Fibroblast of skin of left biceps (primary cell): ENCODE data around the gene MRPL58.
"Not testable (repeated sequence)": the region's sequence is repeated elsewhere in the genome, so short reads cannot be mapped to it uniquely, and the experiment has no call there.

Source experiments
- DNase-seq, 2 experiments: peaks; one replicate each; pipeline ENCODE4 v3.0.0-alpha.2; 2013; ENCODE audit warnings: low read depth in 2 of 2

The MRPL58 gene

DNA sequence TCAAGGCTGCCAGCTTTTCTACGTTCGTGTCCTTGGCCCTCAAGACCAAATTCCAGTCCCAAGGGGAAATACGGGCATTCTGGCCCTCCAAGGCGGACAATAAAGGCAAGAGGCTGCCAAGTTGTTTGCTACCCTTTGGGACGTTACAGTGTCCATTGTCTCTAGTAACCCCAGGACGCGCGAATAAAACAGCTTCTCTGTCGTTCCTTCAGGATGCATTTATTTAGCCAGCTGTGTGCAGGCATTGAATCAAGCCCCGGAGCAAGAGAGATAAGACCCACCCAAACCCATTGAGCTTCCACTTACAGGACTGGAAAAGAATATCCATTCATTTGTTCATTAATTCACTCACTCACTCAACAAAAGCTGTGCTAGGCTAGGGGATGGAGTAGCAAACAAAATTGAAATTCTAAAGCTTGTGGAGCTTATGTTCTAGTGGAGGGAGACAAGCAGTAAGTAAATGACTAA, 656 bp downstream of the MRPL58 start:
- DNase-seq: no peak

DNA sequence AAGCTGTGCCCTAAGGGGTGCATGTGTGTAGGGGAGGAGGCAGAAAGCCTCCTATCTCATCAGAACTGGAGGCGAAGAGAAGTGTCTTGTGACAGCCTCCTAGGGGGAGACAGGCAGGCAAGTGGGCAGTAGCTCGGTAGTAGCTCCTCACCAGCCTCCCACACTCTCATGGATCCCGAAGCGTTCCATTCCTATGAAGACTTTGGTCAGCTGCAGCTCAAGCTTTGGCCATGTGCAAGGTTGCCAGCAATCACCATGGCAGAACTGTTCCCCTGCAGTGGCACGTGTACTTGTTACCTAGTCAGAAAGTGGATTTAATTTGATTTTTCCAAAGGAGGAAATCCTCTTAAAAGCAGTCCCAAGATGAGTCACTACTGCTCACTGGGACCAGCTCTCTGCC, 6.7 kb downstream of the MRPL58 start:
- no peak for DNase-seq

DNA sequence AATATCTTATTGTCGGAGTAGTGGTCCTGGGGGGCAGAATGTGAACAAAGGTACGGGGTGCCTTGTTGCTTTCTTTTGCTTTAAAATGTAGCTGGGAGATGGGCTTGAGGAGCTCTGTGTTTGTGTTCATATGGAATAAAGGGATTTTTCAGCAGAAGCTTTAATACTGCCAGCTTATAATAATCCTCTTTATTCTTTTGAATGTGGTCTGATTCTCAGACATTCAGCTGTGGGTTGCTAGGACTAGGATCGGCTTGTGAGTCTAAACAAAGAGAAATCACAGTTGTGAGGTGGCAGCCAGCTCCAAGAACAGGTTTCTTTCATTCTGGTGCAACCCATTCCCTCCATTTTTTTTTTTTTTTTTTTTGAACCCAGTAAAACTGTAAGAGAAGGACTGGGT, 7.2 kb downstream of the MRPL58 start:
- no peak for DNase-seq

DNA sequence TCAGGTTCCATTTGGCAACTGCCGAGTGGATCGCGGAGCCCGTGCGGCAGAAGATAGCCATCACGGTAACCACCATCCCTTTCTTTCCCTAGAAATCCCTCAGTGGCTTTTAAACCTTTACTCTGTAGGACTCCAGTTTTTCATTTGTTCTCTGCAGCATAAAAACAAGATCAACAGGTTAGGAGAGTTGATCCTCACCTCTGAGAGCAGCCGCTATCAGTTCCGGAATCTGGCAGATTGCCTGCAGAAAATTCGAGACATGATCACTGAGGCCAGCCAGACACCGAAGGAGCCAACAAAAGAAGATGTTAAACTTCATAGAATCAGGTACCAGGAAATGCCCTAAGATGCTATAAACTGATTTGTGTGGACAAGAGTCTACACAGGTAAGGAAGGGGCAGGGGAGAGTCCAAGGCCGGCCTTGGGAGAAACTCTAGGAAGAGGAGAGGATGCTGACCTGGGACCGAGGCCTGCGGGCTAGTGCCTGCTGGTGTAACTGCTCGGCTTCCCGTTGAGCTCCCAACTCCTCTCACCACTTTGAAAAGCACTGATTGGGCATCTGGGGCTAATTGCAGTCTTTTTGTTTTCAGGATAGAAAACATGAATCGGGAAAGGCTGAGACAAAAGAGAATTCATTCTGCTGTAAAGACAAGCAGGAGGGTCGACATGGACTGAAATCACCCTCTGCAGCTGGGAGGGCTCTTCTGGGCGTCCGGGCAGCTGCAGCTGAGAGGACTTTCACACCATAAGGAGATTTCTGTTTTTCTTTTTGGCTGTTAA, 8.1 kb downstream of the MRPL58 start:
- no peak for DNase-seq

DNA sequence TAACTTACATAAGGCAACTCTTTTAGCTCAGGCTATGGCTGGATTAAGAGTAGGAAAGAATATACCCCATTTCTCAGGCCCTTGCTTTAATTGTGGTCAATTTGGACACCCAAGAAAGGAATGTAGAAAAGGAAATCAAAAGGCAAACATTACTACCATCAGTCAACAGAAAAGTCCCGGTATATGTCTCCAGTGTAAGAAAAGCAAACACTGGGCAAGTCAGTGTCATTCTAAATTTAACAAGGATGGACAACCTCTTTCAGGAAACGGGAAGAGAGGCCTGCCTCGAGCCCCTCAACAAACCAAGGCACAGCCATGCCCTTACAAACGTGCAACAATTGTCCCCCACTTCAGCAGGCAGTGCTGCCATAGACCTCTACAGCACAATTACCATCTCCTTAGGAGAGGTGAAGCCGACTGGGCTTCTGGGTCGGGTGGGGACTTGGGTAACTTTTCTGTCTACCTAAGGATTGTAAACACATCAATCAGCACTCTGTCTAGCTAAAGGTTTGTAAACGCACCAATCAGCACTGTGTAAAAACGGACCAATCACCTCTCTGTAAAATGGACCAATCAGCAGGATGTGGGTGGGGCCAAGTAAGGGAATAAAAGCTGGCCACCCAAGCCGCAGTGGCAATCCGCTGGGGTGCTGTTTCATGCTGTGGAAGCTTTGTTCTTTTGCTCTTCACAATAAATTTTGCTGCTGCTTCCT, 12.4 kb downstream of the MRPL58 start:
- DNase-seq: no peak

DNA sequence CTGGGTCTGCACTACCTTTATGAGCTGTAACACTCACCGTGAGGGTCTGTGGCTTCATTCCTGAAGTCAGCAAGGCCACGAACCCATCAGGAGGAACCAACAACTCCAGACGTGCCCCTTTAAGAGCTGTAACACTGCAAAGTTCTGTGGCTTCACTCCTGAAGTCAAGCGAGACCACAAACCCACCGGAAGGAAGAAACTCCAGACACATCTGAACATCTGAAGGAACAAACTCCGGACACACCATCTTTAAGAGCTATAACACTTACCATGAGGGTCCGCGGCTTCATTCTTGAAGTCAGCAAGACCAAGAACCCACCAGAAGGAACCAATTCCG, 12.9 kb downstream of the MRPL58 start:
- DNase-seq: not testable (repeated sequence)

DNA sequence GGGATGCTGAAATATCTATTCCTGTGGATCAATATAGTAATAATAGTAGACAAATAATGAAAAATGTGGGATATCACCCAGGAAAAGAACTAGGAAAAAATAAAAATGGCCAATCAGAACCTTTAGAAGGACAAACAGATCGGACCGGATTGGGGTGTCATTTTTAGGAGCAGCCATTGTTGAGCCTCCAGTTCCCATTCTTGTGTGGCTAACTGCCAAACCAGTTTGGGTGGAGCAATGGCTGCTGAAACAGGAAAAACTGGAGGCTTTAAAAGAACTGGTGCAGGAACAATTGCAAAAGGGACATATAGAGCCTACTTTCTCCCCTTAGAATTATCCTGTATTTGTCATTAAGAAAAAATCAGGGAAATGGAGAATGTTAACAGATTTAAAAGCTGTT, 14.2 kb downstream of the MRPL58 start:
- not testable (repeated sequence) for DNase-seq

DNA sequence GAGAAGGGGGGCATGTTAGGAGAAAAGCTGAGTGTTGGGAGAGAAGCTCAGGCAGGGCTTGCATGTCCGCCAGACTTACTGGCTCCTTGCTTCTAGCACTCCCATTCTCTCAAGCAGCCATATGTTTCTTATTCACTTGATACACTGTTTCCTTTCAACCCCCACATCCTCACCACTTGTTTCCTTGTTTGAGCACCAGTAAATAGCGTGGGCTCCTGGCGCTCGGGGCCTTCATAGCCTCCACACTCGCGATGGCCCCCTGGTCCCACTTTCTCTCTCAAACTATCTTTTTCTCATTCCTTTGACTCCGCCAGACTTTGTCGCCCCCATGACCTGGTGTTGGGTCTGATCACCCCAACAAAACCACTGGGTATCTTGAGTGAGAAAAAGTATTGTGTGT, 17.7 kb downstream of the MRPL58 start:
- DNase-seq: no peak

DNA sequence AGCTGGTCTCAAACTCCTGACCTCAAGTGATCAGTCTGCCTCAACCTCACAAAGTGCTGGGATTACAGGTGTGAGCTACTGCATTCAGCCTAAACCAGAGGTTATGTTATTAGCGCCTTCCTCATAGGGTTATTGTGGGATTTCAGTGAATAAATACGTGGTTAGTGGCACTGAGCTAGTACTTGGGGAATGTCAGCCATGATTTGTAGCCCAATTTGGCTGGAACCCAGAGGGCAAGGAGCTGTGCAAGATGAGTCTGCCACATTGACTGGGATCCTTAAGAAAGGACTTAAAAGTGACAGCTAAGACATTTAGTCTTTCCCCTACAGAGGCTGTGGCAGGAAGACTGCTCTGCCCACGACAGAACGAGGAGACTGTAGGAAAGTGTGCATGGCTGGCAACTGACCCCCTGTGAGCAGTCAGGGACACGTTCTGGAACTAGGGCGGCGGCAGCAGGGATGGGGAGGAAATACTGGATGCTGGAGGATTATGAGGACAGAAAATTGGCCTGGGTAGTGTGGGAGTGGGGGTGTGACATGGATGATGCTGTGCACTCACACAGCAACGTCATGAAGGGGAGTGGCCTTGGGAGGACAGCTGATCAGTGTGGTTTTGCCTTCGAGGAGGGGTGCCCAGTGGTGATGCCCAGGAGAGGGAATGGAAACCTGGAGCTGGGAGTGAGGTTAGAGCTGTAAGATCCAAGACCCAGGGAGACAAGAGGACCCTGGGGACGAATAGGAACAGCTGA, 19.7 kb downstream of the MRPL58 start:
- DNase-seq: peak in 1 of 2 experiments; percentile 35

DNA sequence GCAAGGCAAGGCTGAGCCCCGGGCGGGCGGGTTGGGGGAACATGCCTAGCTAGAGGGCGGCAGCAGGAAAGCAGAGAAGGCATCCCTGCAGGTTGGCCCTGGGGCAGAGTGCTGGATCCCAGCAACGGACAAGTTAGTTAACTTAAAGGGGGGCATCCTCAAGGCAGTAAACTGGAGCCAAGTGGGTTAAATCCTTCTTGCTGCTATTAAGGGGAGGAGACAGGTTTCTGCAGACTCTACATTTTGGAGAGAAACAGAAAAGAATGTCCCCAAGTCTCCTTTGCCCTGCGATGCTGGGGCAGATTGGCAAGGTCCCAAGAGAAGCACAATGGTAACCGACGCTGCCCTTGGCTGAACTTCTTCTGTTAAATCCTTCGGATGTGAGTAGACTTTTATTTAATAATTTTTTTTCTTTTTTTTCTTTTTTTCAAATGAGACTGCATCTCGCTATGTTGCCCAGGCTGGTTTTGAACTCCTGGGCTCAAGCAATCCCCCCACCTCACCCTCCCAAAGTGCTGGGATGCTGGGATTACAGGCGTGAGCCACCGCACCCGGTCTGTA, 20.3 kb downstream of the MRPL58 start:
- DNase-seq: no peak

DNA sequence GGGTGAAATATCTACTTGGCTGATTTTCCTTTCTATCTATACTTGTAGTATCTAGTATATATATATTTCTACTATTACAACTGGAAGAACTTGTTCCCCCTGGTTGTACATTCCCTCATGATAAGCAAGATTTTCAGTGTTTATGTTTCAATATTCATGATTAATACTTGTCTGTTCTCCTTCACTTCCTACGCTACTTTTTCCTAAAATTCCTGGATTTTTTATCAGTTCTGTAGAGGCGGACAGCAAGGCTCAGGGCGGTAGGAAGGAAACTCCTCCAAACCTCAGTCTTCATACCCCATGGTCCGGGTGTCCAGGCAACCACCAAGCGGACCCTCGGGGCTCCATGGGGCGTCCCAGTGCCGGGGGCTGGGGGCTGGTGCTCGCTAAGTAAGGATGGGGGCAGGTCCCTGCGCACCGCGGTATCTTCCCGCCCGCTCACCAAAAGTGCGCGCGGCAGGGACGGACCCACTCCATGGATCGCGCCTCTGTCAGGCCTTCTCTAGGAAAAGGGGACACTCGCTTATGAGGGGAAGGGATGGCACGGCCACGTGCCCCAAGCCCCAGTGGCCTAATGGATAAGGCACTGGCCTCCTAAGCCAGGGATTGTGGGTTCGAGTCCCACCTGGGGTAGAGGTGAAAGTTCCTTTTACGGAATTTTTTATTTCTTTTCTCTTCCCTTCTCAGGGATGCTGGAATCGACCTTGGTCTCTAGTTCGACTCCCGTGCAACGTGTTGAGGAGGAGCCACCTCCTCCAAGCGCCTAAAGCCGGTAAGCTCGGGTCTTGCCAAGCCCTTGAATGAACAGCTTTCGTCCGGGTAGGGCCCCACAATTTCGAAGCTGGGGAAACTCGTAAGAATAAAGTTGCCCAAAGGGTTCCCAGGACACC, 21.1 kb downstream of the MRPL58 start:
- peak; percentile 77 to 82 for DNase-seq

DNA sequence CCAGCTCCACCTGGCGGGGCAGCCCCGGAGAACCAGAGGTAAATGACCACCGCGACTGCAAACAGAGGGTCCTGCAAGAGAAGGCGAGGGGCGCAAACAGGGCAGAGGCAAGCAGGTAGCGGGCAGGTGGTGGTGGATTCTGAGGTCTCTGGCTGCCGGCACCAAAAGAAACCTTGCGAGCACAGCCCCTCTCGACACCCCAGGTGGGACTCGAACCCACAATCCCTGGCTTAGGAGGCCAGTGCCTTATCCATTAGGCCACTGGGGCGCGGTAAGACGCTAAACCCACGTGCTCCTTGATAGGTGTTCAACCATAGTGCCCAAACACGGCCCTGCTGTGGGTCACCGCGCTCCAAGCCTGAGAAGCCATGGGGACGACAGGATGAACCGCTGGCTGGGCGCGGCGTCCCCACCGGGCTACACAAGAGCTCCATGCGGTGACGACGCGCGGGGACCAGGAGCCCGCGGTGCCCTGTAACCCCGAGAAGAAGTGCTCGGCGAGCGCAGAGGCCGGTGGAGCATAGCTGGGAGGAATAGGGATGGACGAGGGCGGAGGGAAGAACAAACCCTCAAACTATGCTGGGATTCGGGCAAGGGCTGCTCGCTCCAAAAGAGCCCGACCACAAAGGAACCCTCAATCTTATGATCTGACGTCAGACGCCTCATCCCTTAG, 21.9 kb downstream of the MRPL58 start:
- DNase-seq: peak; percentile 72 to 73

DNA sequence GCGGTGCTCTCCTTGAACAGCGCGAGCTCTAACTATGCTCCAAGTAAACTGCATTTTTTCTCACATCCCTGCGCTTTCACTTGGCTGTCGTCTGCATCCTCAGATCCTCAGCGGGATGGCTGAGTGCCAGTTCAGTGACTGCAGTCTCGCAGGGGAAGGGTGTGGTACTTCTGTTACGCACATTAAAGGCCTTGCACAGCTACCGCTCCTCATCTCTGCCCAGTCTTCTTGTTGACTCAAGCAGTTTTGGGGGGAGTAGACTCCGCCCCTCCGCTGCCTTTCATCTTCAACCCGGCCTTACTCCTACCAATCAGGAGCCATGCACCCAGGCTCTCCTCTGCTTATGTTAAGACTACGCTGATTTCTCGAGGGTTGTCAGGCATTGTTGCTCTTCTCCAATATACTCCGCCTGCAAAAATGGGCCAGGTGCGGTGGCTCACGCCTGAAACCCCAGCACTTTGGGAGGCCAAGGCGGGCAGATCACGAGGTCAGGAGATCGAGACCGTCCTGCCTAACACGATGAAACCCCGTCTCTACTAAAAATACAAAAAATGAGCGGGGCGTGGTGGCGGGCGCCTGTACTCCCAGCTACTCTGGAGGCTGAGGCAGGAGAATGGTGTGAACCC, 24.3 kb downstream of the MRPL58 start:
- DNase-seq: peak; percentile 28 to 35

DNA sequence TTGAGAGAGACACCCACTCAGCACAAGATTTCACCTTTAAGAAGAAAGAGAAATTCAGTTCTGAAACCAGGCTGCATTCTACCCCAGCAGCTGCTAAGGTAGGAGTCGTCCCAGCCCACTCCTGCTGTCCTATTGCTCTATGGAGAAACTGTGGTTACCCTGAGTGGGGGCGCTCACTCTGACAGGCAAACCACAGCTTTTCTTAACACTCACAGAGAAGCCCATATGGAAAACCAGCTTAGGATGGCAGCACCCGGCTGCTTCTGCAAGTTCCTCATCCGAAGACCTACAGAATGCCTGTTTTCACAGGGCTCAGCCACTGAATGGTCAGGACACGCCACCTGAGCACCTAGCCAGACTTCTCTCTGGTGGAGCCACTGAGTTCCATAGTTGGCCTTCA, 26.8 kb downstream of the MRPL58 start:
- no peak for DNase-seq

DNA sequence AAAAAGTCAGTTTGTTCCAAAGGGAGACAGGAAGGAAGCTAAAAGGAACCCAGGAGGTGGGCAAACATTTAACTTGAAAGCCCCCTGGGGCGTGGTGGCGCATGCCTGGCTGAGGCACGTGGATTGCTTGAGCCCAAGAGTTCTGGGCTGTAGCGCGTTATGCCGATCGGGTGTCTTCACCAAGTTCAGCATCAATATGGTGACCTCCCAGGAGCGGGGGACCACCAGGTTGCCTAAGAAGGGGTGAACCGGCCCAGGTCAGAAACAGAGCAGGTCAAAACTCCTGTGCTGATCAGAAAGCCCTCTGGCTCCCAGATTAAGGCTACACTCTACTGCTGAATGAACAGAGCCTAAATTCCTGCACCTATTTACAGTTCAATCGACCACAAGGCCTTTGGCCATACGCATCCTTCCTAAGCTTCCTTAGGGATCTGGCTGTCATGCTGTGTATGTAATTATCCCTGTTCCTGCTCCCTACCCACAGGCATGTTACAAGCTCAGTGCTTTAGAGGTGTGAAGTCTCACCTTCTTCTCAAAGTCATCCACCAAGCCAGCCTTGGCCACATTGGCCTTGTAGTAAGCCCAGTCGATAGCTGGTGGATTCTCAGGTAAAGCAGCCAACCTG, 29.3 kb downstream of the MRPL58 start:
- DNase-seq: no peak

DNA sequence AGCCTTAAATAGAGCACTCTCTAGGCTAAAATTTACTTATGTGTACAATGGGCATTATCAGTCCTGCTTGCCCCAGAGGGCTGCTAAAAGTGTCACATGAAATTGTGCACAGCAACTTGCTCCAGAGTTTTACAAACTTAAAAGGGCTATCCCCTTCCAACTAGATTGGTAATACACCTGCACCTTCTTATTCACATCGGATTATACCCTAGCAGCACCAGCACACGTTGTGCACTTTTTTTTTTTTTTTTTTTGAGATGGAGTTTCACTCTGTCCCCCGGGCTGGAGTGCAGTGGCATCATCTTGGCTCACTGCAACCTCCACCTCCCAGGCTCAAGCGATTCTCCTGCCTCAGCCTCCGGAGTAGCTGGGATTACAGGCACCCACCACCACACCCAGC, 31.3 kb downstream of the MRPL58 start:
- not testable (repeated sequence) for DNase-seq

DNA sequence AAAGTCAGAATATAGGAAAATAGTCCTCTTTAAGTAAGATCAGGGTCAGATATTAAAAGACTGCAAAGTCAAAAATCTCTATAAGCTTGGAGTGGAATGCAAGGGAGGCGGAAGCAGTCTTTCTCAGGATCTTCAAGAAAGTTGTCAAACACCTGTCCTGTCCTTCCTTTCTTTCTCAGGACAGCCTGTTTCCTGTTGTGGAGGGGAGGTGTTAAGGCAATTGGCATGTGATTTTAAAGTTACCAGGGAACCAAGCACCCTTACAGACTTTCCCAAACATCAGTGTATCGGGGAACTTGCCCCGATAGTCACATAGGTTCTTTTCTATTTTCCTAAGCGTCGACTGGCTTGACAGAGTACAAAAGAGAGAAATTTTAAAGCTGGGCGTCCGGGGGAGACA, 32.2 kb downstream of the MRPL58 start:
- no peak for DNase-seq

DNA sequence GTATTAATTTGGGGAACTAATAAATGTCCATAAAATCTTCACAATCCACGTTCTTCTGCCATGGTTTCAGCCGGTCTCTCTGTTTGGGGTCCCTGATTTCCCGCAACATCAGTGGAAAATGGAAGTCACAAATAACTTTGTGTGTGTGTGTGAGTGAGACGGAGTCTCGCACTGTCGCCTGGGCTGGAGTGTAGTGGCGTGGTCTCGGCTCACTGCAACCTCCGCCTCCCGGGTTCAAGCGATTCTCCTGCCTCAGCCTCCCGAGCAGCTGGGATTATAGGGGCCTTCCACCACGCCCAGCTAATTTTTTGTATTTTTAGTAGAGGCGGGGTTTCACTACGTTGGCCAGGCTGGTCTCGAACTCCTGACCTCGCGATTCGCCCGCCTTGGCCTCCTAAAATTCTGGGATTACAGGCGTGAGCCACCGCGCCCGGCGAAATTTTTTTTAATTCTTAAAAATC, 33.5 kb downstream of the MRPL58 start:
- DNase-seq: not testable (repeated sequence)

DNA sequence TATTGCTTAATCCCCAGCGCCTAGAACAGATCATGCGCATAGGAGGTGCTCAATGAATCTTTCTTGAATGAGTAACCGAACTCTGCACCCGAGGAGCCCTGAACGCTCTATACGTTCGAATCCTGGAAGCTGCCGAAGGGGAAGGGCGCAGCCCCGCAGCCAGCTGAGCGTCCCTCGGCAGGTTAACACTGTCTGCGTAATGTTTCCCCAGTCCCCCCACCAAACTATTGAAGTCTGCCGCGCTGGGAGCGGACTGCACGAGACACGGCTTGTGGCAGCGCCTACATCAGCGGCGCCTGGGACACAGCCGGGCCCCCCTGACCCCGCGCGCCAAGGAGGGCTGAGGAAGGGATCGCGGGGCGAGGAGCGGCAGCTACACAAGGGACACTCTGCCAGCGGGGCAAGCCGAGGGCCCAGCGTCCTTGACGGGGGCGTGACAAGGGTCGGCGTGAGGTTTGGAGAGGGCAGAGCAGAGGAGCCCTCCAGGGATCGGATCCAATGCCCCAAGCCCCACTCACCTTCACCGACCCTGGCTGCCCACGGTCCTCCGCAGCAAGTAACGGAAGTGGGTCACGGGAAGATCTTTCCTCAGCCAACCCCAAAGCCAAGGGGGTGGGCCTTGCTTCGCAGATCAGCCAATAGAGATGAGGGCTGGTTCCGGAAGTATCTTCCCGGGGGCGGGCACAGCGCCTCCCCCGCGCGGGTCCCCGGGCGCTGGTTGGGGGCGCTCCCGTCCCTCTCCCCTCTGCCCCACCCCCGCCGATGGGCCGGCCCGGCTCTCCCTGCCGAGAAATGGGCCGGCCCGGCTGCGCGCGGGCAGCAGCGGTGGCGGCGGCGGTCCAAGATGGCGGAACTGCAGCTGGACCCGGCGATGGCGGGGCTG, 34.2 kb downstream of the MRPL58 start, which contains the start of the genes ATP5PD and KCTD2:
TSS of gene ATP5PD (minus strand) at position 563 of the 883 bp plus-strand sequence. CDS start 4,319 bp downstream, outside the sequence.
TSS of gene KCTD2 (plus strand) at position 819 of the 883 bp plus-strand sequence. CDS start at position 845, 26 bp downstream.
- peak; percentile 90 to 91 for DNase-seq
